Choroid plexus epithelial cell (primary cell): ENCODE results near the gene AGPAT4.

ENCODE experiments used
- DNase-seq: peaks from one replicate; pipeline ENCODE4 v3.0.0-alpha.2; 2010; ENCODE audit warnings: low read depth
- H3K4me3 ChIP-seq: 2 replicates; pipeline ENCODE4 v1.5.1; 2011; ENCODE audit warnings: low read depth, mild to moderate bottlenecking, control low read depth, low read length, moderate library complexity
- CTCF ChIP-seq: conservative IDR thresholded peaks from 2 replicates; pipeline ENCODE4 v1.5.1; 2011; ENCODE audit warnings: low read depth, mild to moderate bottlenecking, control low read depth, inconsistent platforms, low read length, moderate library complexity

Gene AGPAT4

GRCh38 chr6:161204866-161205557 is 68.8 kb downstream of the AGPAT4 start:
- no peak overlapping the region for H3K4me3 ChIP-seq
- TF ChIP-seq CTCF = no peak
- DNase-seq = no peak

- H3K4me3 ChIP-seq = no peak overlapping the region
- peak; percentile 38 for TF ChIP-seq CTCF
- DNase-seq = no peak
Measured at GRCh38 chr6:161200610-161201370, 73.1 kb downstream of the AGPAT4 start.

- H3K4me3 ChIP-seq = no peak overlapping the region
- no peak for DNase-seq
Measured at GRCh38 chr6:161199850-161200249, 74.0 kb downstream of the AGPAT4 start.

GRCh38 chr6:161198783-161199460 is 74.9 kb downstream of the AGPAT4 start:
- H3K4me3 ChIP-seq = no peak overlapping the region
- DNase-seq = no peak
- no peak for TF ChIP-seq CTCF

More at GRCh38 chr6:161199850-161200249, 74.0 kb downstream of the AGPAT4 start:
- TF ChIP-seq CTCF = no peak

GRCh38 chr6:161198176-161198575 is 75.7 kb downstream of the AGPAT4 start:
- no peak for TF ChIP-seq CTCF
- no peak overlapping the region for H3K4me3 ChIP-seq
- no peak for DNase-seq

GRCh38 chr6:161195386-161195785 is 78.5 kb downstream of the AGPAT4 start:
- DNase-seq = no peak
- H3K4me3 ChIP-seq = no peak overlapping the region
- no peak for TF ChIP-seq CTCF
